HG02852 (cell line): Measurements from ENCODE around the gene TMTC1.
A peak's percentile ranks its signal among the peaks of the same experiment; 100 is the strongest.
"Not testable (repeated sequence)": the region's sequence is repeated elsewhere in the genome, so short reads cannot be mapped to it uniquely, and the experiment has no call there.

Experiments used
- ATAC-seq: cut with Tn5 transposase; IDR thresholded peaks from one replicate; pipeline ENCODE4 v1.9.1; 2021; ENCODE audit warnings: mild to moderate bottlenecking, moderate library complexity; ENCODE audit not compliant: unreplicated experiment

Gene TMTC1

DNA sequence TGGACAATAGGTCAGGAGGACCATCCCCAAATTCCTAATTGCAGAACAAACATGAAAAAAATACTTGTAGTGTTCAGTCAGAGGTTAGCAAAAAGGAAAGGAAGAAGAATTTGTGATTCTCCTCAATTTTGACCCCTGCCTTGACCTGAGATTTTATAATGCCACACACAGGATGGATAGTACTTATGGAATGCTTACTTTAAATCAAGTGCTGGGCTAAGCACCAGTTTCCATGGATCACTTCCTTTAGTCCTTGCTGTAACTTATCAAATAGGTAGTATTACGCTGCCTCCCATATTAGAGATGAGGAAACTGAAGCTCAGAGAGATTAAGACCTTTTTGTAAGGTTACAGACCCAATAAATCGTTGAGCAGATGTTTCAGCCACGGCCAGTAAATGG lies 205.0 kb downstream of the TMTC1 start:
- no peak for ATAC-seq

DNA sequence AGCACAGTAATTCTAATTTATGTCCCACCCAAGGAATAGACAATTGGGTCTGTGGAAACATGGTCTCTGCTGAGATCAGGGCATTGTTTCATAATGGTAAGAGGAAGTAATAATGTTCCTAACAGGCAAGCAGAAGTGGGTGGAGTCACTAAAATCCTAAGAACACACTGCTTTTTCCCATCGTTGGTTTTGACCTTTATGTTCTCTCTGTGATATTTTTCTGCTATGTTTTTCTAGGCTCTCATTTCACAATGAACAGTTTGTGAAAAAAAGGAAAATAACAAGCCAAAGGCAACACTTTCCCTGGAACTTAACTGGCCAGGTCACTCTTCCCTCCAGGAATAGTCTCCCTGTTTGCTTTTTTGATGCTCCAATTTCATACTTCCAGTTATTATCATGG lies 205.7 kb downstream of the TMTC1 start:
- no peak for ATAC-seq

DNA sequence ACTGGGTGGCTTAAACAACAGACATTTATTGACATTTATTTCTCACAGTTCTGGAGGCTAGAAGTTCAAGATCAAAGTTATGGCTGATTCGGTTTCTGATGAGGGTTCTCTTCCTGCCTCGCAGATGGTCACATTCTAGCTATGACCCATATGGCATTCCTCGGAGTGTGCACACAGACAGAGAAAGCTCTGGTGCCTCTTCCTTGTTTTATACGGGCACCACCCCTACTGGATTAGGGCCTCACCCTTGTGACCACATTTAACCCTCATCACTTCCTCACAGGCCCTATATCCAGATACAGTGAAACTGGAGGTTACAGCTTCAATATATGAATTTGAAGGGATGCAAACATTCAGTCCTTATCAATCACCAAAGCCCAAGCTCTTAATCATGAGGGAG lies 209.2 kb downstream of the TMTC1 start:
- no peak for ATAC-seq

DNA sequence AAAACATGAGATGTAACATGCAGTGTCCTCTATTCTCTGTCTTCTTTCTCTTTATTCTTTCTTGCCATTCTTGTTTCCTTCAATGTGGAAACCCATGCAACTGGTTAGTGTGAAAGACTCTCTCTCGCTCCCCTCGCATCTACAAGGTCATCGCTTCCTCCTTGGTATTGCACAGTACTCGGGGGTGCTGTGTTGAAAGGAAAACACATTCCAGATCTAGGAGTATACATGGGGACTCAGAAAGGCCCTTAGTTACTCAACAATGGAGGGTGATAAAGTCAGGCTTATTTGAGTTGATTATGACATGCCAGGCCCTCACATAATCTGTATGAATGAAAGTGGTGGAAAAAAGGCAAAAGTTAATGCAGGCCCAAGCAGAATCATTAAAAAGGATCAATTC lies 210.8 kb downstream of the TMTC1 start:
- ATAC-seq: no peak

DNA sequence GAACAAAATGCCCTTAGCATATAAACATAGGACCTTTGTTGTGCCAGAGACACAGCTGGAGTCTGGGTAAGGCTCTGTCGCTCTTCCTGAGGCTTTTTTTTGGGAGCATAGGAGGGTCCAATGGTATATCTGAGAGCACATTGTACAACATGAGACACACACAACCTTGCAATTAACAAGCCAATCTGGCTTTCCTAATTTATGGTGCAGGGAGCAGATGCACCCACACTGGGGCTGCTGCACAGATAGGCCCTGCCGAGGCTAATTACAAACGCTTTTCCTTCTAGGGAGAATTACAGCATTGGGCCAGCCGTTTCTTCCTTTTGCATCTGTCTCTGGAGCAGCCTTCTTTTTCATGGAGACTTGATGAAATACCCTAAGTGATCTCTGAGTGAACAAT lies 211.3 kb downstream of the TMTC1 start:
- no peak for ATAC-seq

DNA sequence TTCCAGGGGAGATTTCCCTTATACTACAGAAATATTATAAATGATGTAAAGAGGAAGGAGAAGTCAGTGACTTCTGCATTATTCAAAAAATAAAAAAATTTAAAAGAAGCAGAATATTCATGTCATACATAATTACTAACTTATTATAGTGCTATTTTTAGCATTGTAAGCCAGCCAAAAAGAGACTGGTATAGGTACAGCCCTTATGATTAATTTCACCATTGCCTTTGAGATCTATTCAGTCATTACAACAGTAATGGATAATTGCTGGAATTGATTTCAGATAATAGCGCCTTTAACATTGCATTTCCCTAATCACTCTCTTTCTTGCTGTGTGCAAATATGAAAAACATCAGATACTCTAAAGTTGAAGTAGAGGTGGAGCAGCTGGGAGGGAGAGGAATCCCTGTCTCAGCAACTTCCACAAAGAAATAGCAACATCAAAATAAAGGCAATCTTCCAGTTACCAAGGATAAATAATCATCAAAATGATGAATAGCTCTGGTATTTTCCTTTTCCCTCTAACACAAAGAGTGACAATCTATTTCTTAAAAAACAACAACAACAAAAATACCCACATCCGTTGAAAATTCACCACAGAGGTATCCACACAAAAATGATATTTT lies 214.5 kb downstream of the TMTC1 start:
- ATAC-seq: no peak

DNA sequence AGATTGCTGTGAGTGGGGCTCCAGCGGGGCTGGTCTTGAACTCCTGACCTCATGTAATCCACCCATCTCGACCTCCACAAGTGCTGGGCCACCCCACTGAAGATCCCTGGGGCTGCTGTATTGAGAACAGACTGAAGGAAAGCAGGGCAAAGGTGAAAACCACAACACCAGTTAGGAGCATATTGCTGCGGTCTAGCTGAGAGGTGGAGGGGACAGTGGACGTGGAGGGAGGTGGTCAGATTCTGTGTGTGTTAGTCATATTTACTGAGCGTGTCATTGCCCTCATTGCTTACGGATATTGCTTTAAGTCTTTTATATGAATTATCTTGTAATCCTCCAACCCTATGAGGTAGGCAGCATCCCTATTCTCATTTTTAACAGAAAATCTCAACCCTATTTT lies 217.3 kb downstream of the TMTC1 start:
- ATAC-seq: no peak

DNA sequence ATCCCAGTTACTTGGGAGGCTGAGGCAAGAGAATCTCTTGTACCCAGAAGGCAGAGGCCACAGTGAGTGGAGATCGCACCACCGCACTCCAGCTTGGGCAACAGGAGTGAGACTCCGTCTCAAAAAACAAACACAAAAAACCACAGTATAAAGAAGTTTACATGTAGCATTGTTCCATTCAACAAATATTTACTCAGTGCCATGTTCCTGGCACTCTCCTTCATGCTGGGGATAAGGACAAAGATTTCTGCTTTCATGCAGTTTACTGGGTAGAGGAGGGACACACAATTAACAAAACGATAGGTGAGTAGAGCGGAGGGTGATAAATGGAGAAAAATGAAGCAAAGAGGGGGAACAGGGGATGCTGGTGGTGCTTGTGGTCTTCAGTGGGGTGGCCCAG lies 218.0 kb downstream of the TMTC1 start:
- ATAC-seq: no peak

DNA sequence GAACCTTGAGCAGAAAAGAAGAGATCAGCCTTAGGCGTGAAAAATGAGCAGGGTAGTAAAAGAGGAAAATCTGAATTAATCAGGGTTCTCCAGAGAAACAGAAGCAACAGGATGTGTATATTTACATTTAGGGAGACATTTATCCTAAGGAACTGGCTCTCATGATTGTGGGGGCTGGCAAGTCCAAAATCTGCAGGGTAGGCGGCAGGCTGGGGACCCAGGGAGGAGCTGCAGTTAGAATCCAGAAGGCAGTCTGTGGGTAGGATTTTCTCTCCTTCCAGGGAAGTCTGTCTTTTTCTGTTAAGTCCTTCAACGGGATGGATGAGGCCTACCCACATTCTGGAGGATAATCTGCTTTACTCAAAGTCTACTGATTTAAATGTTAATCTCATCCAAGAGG lies 218.8 kb downstream of the TMTC1 start:
- no peak for ATAC-seq

DNA sequence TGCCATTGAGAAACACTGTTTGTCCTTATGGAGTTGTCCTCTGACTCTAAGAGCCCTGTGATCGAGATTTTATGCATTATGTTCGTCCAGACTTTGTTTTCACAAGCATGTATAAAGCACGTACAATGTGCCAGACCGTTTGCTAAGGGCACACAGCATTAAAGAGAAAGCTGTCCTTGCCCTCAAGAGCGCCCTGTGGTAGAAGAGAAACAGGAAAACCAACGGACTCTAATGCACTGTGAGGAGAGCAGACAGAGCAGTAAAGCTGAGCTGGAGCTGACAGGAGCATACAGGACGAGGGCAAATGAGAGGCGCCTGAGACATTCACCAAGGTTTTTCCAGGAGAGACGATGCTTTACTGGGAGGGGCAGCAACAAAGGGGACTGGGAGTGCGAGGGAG lies 220.1 kb downstream of the TMTC1 start:
- no peak for ATAC-seq

DNA sequence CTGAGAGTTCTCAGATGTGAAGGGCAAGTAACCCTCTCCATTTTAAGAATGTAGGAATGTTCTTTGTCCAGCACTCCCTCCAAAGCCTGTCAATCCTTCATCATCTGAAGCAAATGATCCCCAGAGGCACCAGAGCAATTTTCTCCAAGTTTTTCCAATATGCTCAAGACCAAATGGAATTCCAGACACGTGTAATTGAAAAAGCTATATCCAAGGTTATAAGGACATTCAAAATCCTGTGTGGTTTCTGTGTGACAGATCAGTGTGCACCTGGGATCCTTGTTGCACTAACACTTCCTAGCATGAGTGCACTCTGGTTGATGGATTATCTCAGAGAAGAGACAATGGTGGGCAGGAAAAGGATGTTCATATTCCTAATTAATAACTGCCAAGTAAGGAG lies 220.7 kb downstream of the TMTC1 start:
- ATAC-seq: no peak

DNA sequence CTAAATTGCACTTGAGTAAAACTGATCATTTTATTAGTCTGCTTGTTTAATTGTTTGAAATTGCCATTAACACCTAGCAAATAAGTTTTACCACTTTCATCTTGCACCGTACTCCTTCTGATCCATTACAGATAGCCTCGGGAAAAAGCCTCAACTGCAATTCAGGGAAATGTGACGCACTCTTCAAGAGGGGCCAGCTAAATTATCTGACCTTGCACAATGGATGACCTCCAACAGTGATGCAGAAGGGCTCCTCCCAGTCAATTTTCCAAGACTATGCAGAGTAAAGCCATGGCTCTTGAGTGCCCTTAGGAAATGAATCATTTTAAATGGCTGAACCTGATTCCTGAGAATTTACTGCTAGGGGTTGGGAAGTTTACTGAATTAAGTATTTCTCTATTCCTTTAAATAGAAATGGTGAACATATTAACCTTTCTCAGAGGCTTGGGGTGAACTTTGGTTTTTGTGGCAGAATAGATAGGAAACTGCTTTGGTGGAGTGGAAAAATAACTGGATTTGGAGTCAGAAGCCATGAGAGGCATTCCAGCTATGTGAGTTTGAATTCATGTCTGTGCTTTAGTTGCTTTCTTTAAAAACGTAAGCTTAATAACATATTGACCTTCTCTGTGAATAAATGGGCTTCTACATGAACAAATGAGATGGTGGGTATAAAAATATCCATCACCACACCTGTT lies 221.5 kb downstream of the TMTC1 start:
- ATAC-seq: no peak

DNA sequence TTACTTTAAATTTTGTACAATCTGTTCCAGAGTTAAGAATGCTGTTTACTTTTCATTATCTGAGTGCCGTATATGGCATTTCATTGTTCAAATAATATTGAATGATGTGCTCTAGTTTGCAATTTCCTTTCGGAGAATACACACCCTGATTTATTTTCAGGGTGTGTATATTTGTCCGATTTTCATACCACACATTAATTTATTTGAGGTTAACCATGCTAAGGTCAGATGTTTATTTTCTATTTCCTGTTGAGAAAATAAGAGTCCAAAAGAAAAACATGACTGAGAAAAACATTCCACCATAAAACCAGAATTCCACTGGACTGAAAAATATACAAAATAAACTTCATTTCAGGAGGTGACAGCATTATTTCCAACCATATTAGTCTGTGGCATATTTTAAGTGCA lies 222.1 kb downstream of the TMTC1 start:
- no peak for ATAC-seq

DNA sequence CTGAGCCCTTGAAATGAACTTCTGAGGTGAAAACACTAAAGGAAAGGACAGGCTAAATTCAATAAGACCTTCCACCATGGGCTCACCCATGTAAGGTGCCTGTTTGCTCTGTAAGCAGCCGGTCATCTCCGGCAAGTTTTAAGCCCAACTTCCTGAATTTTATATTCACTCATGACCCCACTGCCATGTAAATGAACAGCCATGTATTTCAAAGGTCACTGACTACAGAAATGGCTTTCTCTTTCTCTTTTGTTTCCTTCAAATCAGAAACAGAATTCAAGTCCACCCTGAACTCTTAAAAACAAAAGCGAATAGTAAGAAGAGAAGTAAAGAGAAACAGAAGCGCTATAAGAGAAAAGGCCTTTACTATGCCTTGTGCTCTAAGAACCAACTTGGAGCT lies 224.5 kb downstream of the TMTC1 start:
- ATAC-seq: no peak

DNA sequence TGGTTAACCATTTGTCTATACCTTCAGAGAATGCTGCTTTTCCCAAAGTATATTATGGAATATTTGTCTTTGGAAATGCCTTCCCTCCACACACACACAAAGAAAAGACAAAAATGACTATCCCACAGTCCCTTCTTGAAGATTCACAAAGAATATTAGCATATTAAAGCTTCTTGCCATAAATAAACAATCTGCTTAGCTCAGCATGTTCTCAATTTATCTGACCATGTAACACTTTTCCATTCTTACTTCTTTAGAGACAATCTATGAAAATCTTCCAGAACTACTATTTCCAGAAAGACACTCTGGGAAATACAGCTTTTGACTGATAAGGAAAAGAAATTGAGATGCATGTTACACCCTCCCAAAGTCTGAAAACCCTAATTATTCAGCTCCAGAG lies 227.4 kb downstream of the TMTC1 start:
- ATAC-seq: no peak

DNA sequence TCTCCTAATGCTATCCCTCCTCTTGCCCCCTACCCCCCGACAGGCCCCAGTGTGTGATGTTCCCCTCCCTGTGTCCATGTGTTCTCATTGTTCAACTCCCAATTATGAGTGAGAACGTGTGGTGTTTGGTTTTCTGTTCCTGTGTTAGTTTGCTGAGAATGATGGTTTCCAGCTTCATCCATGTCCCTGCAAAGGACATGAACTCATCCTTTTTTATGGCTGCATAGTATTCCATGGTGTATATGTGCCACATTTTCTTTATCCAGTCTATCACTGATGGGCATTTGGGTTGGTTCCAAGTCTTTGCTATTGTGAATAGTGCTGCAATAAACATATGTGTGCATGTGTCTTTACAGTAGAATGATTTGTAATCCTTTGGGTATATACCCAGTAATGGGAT lies 228.3 kb downstream of the TMTC1 start:
- ATAC-seq: not testable (repeated sequence)

DNA sequence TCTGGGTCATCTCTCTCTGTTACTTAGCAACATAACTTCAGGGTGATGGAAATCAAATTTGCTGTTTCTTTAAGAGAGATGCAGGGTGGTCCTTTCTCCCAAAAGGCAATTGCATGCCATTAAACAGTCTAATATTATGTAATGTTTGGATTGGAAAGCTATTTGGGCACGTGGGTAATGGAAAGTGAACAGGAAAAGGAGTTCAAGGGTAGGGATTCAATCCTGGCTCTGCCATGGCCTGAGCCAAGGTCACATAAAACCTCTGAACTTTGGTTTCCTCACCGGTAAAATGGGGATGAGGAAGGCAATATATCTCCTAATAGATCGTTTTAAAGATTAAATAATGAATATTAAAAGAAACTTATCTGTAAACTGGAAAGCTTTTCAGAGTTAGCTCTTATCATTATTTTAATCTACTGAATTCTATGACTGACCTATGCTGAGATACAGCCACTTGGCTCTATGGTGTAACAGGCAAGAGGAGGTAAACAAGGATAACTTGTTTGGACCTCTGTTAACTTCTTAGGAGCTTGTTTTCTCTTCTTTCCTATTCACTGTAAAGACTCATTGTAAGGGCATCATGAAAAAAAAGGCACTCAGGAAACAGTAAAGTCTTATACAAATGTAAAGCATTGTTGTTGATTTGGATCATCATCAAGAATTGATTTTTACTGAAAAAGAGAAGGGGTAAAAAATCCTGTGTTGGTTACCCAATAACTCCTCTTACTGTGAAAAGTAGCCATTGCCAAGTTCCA lies 230.6 kb downstream of the TMTC1 start:
- no peak for ATAC-seq

DNA sequence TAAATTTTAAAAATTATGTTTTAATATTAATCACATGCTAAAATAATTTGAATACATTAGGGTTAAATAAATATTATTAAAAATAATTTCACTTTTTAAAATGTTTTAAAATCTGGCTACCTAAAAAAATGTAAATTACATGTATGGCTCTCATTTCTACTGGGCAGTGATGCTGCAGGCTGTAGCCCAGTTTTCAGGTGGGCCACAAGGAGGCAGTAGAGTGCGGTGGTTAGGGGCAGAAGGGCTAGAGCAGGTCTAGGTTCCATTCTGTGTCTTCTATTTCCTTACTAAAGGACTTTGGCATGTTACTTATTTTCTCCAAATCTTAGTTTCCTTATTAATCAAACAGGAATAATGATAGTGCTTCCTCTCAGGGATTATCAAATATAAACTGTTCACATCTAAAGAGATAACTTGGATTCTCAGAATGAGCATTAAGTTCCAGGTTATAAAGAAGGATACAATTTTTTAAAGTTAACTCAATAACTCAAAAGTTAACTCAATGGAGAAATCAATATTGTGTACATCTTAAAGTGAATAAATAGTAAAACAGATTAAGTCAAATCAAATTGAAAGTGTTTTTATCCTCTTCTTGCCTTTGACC lies 231.3 kb downstream of the TMTC1 start:
- peak; percentile 95 for ATAC-seq

DNA sequence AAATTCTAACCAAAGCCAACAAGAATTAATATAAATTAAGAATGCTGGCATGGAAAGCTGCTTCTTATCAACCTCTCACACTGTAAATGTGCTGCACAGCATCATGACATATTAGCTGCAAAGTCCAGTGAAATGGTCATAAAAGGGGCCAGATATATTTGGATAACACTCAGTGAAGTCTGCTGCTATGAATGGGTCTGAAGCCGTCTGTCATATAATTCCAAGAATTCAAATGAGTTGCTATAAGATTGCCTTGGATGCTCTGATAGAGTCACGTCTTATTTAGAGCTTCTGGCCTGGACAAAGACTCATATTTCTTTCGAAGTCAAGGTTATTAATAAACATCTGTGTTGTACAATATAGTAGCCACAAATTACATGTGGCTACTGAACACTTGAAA lies 231.9 kb downstream of the TMTC1 start:
- no peak for ATAC-seq

DNA sequence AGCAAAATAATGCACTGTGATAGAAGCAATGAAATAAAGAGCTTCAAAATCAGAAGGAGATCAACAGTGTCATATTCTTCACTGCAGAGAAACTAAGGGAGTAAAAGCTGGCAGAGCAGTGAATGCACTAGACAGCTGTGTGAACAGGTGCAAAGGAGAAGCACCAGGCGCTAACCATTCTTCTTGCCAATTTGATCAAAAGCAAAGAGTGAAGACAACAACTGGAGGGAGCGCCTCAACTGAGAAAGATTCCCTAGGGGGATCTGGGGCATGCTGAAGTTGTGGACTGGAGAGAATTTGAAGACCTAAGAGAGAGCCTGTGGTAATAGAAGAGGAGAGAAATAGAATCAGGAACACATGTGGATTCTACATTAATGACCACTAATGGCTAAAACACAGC lies 235.9 kb downstream of the TMTC1 start:
- ATAC-seq: no peak

DNA sequence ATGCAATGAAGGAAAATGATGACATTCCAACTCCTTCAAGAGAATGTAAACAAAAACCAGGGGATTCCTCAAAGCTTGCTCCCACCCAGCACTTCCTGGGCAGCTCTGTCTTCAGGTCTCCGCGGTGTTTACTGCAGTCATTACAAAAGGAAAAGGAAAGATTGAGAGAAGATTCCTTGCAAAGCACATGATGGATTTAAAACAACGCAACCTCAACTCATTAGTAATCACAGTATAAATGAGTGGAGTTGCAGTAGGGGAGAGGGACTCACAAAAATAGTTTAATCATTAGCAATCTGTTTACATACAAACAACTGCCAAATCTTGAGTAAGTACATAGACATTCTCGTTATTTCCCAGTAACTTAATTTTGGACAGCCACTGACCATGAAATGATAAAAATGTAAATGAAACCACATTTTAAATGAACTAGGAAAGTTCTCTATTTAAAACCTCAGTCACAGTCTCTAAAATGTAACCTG lies 236.6 kb downstream of the TMTC1 start:
- ATAC-seq: no peak

DNA sequence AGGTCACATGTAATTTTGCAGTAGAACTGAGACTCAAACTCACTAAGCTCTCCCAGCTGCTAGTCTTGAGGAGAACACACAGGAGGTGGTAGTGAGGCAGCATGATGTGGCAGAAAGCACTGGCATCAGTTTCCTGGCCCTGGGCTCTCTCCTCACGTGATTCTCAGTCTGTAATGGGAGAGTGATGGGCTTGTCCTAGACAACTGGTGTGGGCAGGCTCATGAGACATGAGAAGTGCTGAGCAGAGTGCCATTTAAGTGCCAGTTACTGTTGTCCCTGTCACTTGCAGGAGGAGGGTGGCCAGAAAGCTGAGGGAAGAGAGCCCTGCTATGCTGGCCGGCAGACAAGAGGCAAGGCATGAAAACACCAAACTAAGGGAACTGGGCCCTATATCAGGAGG lies 237.7 kb downstream of the TMTC1 start:
- ATAC-seq: no peak
